SH-SY5Y (cell line): ENCODE results near the gene LATS1.

Experiments
- GATA2 ChIP-seq: IDR thresholded peaks from 2 replicates; pipeline ENCODE4 v1.6.1; 2011; ENCODE audit warnings: mild to moderate bottlenecking, low read depth, low read length
- GATA3 ChIP-seq: IDR thresholded peaks from 2 replicates; pipeline ENCODE4 v1.6.1; 2011; ENCODE audit warnings: low read depth, mild to moderate bottlenecking, low read length, moderate library complexity

DNA sequence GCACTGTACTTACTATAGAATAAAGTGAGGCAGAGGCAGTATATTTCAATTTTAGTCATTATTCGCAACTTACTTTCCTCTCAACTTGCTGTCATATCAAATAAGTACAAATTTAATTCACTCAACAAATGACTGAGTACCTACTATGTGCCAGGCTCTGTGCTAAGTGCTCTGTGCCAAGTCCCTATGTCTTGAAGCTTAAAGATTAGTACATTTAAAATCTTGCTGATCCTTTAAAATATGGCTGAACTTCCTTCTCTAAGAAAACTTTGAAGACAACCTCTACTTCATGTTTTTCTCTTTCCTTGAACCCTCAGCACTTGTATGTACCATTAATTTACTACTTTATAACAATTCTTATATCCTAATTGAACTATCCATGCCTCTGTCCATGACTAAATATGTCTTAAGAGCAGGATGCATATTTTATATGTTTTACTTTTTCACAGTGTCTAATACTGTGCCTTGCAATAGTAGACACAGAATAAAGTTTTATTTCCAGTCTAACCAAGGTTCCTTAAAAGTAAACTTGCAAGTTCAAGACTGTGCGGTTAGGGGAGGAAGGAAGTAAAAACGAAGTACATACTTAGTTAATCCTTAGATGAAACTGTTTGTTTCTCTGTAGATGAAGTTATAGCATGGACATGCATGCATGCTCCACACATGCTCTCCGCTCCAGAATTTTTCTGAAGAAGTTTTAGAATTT is 10.0 kb upstream of the LATS1 start:
- TF ChIP-seq GATA2 (no peak), GATA3 (no peak)
